H9 (cell line): ENCODE results near the gene POU2AF1. TPM values are rescaled to one million over a fixed set of nuclear protein-coding genes. Genes with fewer than 3 reads are reported as not detected.

Source experiments
- DNase-seq: peaks from one replicate; pipeline ENCODE4 v3.0.0-alpha.2; 2017
- H2AFZ ChIP-seq: one replicate; pipeline ENCODE4 v1.6.1; 2013; ENCODE audit warnings: mild to moderate bottlenecking, low read length, control low read depth, moderate library complexity
- H2AK5ac ChIP-seq: 2 replicates; pipeline ENCODE4 v1.6.1; 2013; ENCODE audit warnings: low read length, control low read depth, mixed read lengths; ENCODE audit not compliant: insufficient read length
- H2BK120ac ChIP-seq: one replicate; pipeline ENCODE4 v1.6.1; 2013; ENCODE audit warnings: low read depth, mild to moderate bottlenecking, low read length, control low read depth, inconsistent platforms; ENCODE audit not compliant: poor library complexity, severe bottlenecking
- H2BK12ac ChIP-seq: 2 replicates; pipeline ENCODE4 v1.6.1; 2013; ENCODE audit warnings: low read length, control low read depth, mixed read lengths, low read depth; ENCODE audit not compliant: insufficient read length
- H2BK15ac ChIP-seq: 2 replicates; pipeline ENCODE4 v1.6.1; 2013; ENCODE audit warnings: low read depth, low read length, control low read depth
- H2BK20ac ChIP-seq: one replicate; pipeline ENCODE4 v1.6.1; 2013; ENCODE audit warnings: low read depth, mild to moderate bottlenecking, low read length, control low read depth, inconsistent platforms; ENCODE audit not compliant: poor library complexity, severe bottlenecking
- H2BK5ac ChIP-seq: 2 replicates; pipeline ENCODE4 v1.6.1; 2013; ENCODE audit warnings: low read length, control low read depth, mixed read lengths; ENCODE audit not compliant: insufficient read length
- H3K14ac ChIP-seq: 2 replicates; pipeline ENCODE4 v1.6.1; 2013; ENCODE audit warnings: low read length, control low read depth; ENCODE audit not compliant: insufficient read depth
- H3K18ac ChIP-seq: 2 replicates; pipeline ENCODE4 v1.6.1; 2013; ENCODE audit warnings: low read depth, mild to moderate bottlenecking, mixed read lengths, low read length, control low read depth; ENCODE audit not compliant: insufficient read length
- H3K23ac ChIP-seq: 2 replicates; pipeline ENCODE4 v1.6.1; 2013; ENCODE audit warnings: low read length, control low read depth, mixed read lengths, low read depth; ENCODE audit not compliant: insufficient read length
- H3K23me2 ChIP-seq: 2 replicates; pipeline ENCODE4 v1.6.1; 2013; ENCODE audit warnings: low read depth, mild to moderate bottlenecking, mixed read lengths, low read length, control low read depth; ENCODE audit not compliant: insufficient read length, poor library complexity, severe bottlenecking
- H3K27ac ChIP-seq: 2 replicates; pipeline ENCODE4 v1.5.1; 2013; ENCODE audit warnings: low read length, control low read depth, mixed read lengths, low read depth; ENCODE audit not compliant: insufficient read length
- H3K27me3 ChIP-seq: 2 replicates; pipeline ENCODE4 v1.6.1; 2013; ENCODE audit warnings: low read length, control low read depth, inconsistent platforms; ENCODE audit not compliant: insufficient read depth
- H3K4ac ChIP-seq: 2 replicates; pipeline ENCODE4 v1.6.1; 2013; ENCODE audit warnings: low read depth, mild to moderate bottlenecking, control low read depth, inconsistent platforms, low read length, moderate library complexity
- H3K4me1 ChIP-seq: 2 replicates; pipeline ENCODE4 v1.6.1; 2013; ENCODE audit warnings: low read length, control low read depth, inconsistent platforms; ENCODE audit not compliant: insufficient read depth
- H3K4me2 ChIP-seq: 2 replicates; pipeline ENCODE4 v1.6.1; 2013; ENCODE audit warnings: low read length, control low read depth, mixed read lengths; ENCODE audit not compliant: insufficient read length, insufficient read depth
- H3K56ac ChIP-seq: 2 replicates; pipeline ENCODE4 v1.6.1; 2013; ENCODE audit warnings: low read depth, mild to moderate bottlenecking, mixed read lengths, low read length, control low read depth; ENCODE audit not compliant: insufficient read length
- H3K79me1 ChIP-seq: 2 replicates; pipeline ENCODE4 v1.6.1; 2013; ENCODE audit warnings: low read depth, mild to moderate bottlenecking, moderate library complexity, low read length, control low read depth, inconsistent platforms; ENCODE audit not compliant: insufficient read depth, poor library complexity, severe bottlenecking
- H3K79me2 ChIP-seq: 2 replicates; pipeline ENCODE4 v1.6.1; 2013; ENCODE audit warnings: low read length, control low read depth, inconsistent platforms; ENCODE audit not compliant: insufficient read depth
- H3K9ac ChIP-seq: 2 replicates; pipeline ENCODE4 v1.6.1; 2013; ENCODE audit warnings: low read length, control low read depth, mixed read lengths; ENCODE audit not compliant: insufficient read length; ENCODE audit errors: extremely low read depth
- H3K9me3 ChIP-seq: one replicate; pipeline ENCODE4 v1.6.1; 2013; ENCODE audit warnings: low read depth, low read length, inconsistent platforms; ENCODE audit not compliant: control insufficient read depth
- H3T11ph ChIP-seq: one replicate; pipeline ENCODE4 v1.6.1; 2013; ENCODE audit warnings: mild to moderate bottlenecking, low read length, control low read depth, inconsistent platforms
- H4K20me1 ChIP-seq: one replicate; pipeline ENCODE4 v1.6.1; 2013; ENCODE audit not compliant: control insufficient read depth, insufficient read length, insufficient read depth
- H4K5ac ChIP-seq: 2 replicates; pipeline ENCODE4 v1.6.1; 2013; ENCODE audit warnings: low read depth, mild to moderate bottlenecking, mixed read lengths, low read length, control low read depth; ENCODE audit not compliant: insufficient read length
- H4K8ac ChIP-seq: replicated peaks from 2 replicates; pipeline ENCODE4 v1.6.1; 2013; ENCODE audit warnings: low read length, control low read depth, mixed read lengths, low read depth; ENCODE audit not compliant: insufficient read length
- H4K91ac ChIP-seq: 2 replicates; pipeline ENCODE4 v1.6.1; 2013; ENCODE audit warnings: low read depth, mild to moderate bottlenecking, moderate library complexity, mixed read lengths, low read length, control low read depth; ENCODE audit not compliant: insufficient read length
- H3K27ac Mint-ChIP-seq, 3 experiments: 2 replicates in 2 of 3; 3 replicates in 1 of 3; pipeline ENCODE4 v1.8.0; 2020 to 2021; ENCODE audit warnings: mixed read lengths in 3 of 3, mild to moderate bottlenecking in 1 of 3, moderate library complexity in 1 of 3
- H3K27me3 Mint-ChIP-seq: 2 replicates; pipeline ENCODE4 v1.8.0; 2021; ENCODE audit warnings: low read depth, mild to moderate bottlenecking, moderate library complexity, mixed read lengths
- H3K36me3 Mint-ChIP-seq, 3 experiments: 2 replicates in 2 of 3; 3 replicates in 1 of 3; pipeline ENCODE4 v1.8.0; 2020 to 2021; ENCODE audit warnings: low read depth in 3 of 3, mixed read lengths in 3 of 3; ENCODE audit not compliant: insufficient read depth in 1 of 3
- H3K4me1 Mint-ChIP-seq, 2 experiments: 2 replicates each; pipeline ENCODE4 v1.8.0; 2020; ENCODE audit warnings: mixed read lengths in 2 of 2
- H3K4me3 Mint-ChIP-seq, 2 experiments: 2 replicates in 1 of 2; 3 replicates in 1 of 2; pipeline ENCODE4 v1.8.0; 2020 to 2021; ENCODE audit warnings: mild to moderate bottlenecking in 2 of 2, mixed read lengths in 2 of 2, moderate library complexity in 1 of 2
- H3K9me3 Mint-ChIP-seq, 2 experiments: 2 replicates in 1 of 2; 3 replicates in 1 of 2; pipeline ENCODE4 v1.8.0; 2020; ENCODE audit warnings: mild to moderate bottlenecking in 2 of 2, mixed read lengths in 2 of 2, moderate library complexity in 1 of 2
- WGBS: extraction: QIAGEN DNeasy Blood & Tissue Kit; methylation state at CpG from one replicate; pipeline ENCODE4 v1.1.7; 2013; ENCODE audit warnings: missing lambda C conversion rate, low lambda C conversion rate, mixed read lengths; ENCODE audit not compliant: insufficient read length; ENCODE audit errors: extremely low coverage; 5-methylcytosine and 5-hydroxymethylcytosine counted together
- total RNA-seq: library from RNA; stranded (reverse); gene quantifications from 2 replicates; pipeline ENCODE4 v1.2.1, GENCODE V29; 2021
- TF ChIP-seq, protein P1 (sequence below): fragments of 200-600 bp; sonication (generic); conservative IDR thresholded peaks from 3 replicates; pipeline ENCODE4 v1.8.0; 2021; ENCODE audit warnings: antibody characterized with exemption, mild to moderate bottlenecking

The POU2AF1 gene
- total RNA-seq, 1 experiment from 2014 or later: not detected

DNA sequence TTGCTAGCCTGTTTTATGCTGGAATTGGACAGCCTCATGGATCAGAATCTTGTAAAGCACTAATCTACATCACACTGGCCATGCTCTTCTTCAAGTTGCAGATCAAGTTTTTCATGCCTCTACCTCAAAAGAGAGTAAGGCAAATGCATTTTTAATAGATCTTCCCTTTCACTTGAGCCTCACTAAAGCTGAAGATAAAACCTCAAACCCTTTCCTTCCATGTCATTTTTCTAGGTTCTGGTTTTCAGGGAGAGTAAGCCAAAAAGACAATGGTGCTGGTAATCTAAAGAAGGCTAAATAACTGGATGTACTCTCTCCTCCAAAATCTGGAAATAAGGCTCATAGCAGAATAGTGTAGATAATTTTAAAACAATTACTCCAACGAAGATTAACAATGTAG is 28.3 kb downstream of the POU2AF1 start:
- Histone ChIP-seq H3K27ac (no peak overlapping the region), H4K8ac (no peak overlapping the region), H4K20me1 (no peaks in the 10 kb centered on the region), H3K14ac (no peak overlapping the region), H4K91ac (no peak overlapping the region), H3K18ac (no peak overlapping the region), H3K27me3 (no peaks in the 10 kb centered on the region), H2BK12ac (no peak overlapping the region), H3K79me1 (no peaks in the 10 kb centered on the region), H3K56ac (no peak overlapping the region), H3T11ph (no peak overlapping the region), H3K23ac (no peak overlapping the region), H2AFZ (no peak overlapping the region), H3K23me2 (no peaks in the 10 kb centered on the region), H3K4me2 (no peak overlapping the region), H2AK5ac (no peak overlapping the region), H3K4ac (no peak overlapping the region), H3K9ac (no peak overlapping the region), H2BK120ac (no peak overlapping the region), H3K79me2 (no peaks in the 10 kb centered on the region), H4K5ac (no peak overlapping the region), H2BK20ac (no peak overlapping the region), H3K4me1 (no peaks in the 10 kb centered on the region; the same call in 1 of the 2 replicates), H2BK15ac (no peak overlapping the region), H3K9me3 (no peaks in the 10 kb centered on the region), H2BK5ac (no peak overlapping the region)
- peaks cover 4 to 5% of the 10 kb centered on the region in 2 experiments; a peak in 2 of 4 replicates for H3K4me1 Mint-ChIP-seq
- no peaks in the 10 kb centered on the region; a peak in 1 of 5 replicates for H3K9me3 Mint-ChIP-seq
- no peaks in the 10 kb centered on the region for H3K36me3 Mint-ChIP-seq
- H3K27ac Mint-ChIP-seq: no peak overlapping the region
- WGBS: no CpG with 5 or more reads among the region's 1 CpG
- no peak for DNase-seq
- H3K4me3 Mint-ChIP-seq: no peak overlapping the region
- H3K27me3 Mint-ChIP-seq: peaks cover 3% of the 10 kb centered on the region; the same call in 1 of the 2 replicates
- TF ChIP-seq, protein P1, sequence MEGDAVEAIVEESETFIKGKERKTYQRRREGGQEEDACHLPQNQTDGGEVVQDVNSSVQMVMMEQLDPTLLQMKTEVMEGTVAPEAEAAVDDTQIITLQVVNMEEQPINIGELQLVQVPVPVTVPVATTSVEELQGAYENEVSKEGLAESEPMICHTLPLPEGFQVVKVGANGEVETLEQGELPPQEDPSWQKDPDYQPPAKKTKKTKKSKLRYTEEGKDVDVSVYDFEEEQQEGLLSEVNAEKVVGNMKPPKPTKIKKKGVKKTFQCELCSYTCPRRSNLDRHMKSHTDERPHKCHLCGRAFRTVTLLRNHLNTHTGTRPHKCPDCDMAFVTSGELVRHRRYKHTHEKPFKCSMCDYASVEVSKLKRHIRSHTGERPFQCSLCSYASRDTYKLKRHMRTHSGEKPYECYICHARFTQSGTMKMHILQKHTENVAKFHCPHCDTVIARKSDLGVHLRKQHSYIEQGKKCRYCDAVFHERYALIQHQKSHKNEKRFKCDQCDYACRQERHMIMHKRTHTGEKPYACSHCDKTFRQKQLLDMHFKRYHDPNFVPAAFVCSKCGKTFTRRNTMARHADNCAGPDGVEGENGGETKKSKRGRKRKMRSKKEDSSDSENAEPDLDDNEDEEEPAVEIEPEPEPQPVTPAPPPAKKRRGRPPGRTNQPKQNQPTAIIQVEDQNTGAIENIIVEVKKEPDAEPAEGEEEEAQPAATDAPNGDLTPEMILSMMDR: no peak
